DMS79 (cell line): ENCODE data around the gene ADI1.
A peak's percentile ranks its signal among the peaks of the same experiment; 100 is the strongest.
"Not testable (repeated sequence)": the region's sequence is repeated elsewhere in the genome, so short reads cannot be mapped to it uniquely, and the experiment has no call there.

ENCODE experiments used
- DNase-seq: peaks from one replicate; lab custom pipeline; 2025; lab: John Stamatoyannopoulos, UW

ADI1 gene

DNA sequence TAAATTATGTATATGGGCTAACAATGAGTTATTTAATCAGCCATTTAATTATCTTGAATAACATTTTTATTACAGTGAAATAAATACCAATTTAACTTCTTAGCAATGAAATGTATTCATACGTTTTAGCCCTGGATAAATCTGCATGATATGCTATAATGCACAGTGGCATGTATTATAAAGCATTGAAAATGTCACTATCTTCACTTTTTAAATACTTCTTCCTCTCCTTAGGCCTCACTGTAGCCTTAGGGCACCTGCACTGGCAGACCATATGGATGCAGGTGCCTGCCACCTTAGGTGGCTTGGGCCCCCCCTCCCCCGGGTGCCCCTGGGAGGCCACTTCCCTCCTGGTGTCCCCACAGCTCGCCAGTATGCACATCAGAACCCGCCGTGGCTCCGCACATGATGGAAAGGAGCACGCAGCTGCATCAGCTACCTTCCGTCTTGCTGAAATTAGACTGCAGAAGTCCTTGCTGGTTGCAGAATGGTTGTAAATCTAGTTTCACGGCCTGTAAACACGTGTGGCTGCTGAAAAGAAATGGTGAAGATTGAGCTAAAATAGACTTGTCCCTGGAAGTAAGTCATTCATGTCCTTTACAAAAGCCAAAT, 56.7 kb downstream of the ADI1 start:
- DNase-seq, result no peak

DNA sequence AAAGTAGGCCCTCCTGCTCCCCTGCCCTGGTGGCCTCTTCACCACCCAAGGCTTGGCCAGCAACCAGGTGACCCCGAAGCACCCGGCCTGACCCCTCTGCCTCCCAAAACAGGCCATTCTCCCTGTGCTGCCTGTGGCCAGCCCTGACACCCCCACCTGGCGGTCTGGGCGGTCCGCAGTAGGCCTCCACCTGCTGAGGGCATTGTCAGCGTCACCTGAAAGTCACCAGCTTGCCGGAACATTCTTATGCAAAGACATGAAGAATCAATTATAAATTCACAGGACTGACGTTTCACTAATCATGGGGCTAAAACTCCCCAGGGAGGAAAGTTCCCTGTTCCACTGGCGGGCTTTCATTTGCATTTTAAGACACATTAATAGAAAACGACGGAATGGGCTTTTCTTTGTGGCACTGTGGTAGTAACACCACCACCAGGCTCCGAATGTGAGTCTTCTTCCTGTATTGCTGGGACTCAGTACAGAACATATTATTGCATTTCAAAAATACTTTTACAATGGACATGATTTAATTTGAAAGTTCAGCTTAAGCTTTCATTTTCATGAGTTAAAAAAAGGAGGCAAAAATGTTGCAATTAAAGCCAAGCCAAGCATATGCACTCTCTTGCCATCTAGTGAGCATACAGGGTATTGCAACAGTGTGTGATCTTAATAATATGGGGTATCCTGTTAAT, 57.4 kb downstream of the ADI1 start:
- peak; percentile 30 for DNase-seq

DNA sequence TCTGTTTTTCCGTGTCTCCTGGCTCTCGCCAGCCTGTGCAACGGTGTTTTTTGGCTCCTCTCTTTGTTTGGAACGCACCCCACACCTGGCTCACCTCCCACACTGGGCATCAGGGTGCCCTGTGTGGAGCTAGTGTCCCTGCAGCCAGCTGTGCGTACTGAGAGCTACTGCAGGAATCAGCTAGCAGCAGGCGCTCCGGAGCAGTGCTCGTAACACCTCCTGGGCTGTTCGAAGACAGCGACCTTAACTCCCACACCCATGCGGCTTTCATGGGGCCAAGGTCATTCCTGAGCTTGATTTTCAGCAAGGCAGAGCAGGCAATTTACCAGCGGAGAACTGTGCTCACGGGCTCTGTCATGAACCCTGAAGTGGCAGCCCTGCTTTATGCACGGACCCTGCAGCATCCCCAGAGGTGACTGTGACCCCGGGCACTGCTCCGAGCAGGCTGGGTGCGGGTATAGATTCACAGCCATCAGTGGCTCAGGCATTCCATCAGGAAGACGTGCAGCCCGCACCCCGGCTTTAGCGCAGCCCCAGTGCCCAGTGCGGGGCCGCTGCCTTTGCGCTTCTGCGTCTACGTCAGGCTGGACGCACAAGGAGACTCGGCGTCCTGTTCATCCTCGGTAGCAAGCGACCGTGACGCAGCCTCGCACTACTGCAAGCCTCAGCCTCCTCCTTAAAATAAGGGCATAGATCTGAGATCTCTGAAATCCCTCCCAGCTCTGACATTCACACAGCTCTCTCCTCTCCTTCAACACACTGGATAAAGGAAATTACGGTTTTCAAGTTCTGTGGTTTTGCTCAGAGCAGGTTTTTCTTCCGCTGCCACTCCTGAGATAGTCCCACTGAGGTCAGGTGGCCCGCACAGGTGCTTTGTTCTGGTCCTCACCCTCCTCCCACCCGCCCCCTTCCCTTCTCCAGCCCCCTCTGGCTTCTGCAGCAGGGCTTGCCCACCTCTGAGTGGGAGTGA, 58.2 kb downstream of the ADI1 start:
- DNase-seq, result no peak

DNA sequence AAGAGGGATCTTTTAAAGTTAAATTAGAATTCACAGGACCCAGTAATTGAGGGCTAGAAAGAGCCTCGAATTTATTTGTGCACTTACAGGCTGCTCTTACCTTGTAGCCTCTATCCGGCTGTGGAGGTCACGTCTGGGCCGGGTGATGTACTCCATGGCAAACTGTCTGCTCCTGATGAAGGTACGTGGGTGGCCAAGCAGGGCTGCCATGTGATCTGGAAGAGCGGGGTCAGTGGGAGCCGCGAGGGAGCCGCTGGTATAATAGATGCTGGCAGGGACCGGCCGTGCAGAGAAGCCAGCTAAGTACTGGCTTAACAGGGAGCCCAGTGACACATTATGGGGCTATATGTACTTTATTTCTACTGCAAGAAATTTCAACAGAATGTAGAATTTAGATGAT, 59.2 kb downstream of the ADI1 start:
- no peak for DNase-seq

DNA sequence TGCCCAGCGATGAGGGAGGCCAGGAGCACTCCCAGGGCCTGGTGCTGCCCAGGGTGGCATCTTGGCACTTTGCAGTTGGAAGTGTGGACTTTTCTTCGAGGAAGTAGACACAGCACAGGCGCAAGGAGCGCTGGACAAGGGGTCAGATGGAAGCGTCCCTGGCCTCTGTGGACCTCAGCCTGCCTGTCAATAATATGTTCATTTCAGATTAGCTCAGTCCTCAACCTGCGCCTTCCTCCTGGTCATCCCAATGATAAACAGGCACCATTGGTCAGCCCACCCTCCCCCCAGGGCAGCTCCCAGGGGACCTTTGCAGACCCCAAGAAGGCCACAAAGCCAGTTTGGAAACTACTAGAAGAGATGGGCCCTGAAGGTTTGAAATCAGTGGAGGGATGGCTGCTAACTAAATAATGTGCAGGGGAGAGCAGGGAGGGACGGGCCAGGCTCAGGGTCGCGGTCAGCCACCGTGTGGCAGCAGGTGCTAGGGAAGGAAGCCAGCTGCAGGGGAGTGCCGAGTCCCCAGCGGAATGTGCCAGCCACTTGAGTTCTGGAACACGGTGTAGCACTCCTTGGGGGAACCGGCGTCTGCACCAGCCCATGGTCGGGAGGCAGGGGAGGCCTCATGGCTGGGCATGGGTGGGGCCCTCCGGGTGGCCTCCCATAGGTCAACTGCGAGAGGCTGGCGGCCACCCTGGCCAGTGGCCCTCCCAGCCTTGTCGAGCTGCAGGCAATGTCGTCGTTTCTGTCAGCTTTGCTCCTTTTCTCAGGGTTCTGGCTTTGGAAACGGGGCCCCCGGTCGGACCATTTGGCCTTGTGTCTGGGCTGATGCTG, 59.9 kb downstream of the ADI1 start:
- no peak for DNase-seq

DNA sequence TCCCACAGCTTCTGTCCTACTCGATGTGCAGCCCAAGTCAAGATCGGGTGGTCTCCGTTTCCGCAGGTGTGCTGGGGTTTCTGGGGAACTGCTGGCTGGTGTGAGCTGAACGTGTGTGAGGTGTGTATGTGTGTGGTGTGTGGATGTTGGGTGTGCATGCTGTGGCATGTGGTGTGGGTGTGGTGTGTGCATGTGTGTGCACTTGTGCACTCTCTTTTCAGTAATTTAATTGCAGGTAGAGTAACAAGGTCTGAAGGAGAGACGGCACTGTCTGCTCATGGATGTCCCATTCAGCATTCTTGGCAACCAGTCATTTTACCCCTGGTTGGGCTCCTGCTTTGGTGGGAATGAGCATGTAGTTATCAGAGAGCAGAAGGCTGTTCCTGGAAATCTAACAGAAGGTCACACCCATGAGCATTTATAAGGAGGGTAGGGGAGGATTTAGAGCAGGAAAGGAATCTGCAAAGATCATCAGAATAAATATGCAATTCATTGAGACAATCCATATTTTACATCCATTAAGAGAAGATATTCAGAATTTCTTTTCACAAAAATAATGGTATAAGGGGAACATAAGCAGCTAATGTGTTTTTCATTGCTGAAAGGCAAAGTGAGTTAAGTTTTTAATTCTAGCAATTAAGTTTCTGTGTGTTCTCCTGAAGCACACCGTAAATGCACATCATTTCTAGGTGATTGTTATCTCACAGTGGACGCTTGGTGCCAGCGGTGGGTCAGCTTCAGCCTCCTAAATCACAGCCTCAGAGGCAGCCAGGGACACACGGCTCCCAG, 60.7 kb downstream of the ADI1 start:
- DNase-seq, result no peak

DNA sequence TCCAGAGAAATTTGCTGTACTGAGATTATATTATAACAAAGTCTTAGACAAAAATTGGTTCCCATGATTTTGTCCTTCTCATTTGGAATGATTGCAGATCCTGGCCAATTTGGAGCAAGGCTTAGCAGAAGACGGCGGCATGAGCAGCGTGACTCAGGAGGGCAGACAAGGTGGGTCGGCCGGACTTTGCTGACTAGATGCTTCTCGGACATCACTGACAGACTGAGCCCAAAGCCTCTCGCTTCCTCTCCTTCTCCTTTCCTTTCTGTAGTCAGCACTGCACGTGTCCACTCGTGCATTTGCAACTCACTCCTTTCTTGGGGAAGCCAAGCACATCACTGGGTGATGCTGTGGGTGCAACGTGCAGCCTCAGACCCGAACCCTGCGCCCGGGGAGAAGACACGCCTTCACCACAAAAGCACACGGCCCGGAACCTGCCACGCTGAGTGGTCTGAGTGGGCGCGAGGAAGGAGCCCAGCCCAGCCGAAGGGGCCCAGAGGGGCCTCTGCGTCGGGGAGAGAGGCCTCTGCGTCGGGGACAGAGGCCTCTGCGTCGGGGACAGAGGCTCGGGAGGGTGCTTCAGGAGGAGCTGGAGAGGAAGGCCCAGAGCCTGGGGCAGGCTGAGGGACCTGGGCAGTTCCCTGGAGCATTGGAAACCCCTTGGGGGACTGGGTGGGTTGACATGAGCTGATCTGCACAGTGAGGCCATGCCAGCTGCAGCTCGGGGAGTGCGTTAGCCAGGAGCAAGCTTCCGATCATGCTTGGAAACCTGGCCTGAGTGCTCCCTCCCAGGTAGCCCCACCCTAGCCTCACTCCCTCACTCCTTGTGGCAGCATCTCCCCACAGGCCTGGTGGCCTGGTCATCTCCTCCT, 61.6 kb downstream of the ADI1 start:
- DNase-seq, result no peak

DNA sequence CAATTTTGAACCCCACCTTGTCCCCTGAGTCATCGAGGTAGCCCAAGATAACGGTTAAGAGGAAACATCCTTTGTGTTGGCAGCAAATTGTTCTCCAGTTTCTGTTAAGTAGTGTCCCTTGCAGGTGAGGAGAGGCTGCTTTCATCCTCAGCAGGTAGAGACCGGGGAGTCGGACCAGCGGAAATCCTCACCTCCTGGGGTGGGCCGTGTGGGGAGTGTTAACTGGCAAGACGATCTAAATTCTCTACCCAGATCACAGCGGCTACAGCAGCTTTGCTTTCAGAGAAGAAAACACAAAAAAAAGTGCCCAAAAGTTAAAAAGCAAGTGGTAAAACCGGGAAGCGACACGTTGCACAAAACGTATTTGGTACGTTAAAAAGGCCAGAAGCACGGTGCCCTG, 63.2 kb downstream of the ADI1 start:
- DNase-seq, result no peak

DNA sequence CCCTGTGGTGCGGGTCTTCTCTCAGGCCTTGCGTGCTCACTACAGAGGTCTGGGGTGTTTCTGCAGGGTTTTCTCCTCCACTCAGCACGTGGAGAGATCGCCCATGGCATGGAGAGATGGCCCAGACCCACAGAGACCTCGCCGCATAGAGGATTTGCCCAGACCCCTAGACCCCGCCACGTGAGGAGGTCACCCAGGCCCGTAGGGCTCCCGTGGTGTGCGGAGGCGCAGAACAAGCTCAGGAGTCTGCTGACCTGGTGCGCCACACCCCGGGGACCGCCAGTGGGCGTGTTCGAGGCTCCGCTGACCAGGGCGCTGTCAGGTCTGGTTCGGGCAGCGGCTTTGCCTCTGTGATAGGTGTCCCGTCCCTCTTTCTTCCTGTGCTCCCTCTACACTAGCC, 64.5 kb downstream of the ADI1 start:
- no peak for DNase-seq

DNA sequence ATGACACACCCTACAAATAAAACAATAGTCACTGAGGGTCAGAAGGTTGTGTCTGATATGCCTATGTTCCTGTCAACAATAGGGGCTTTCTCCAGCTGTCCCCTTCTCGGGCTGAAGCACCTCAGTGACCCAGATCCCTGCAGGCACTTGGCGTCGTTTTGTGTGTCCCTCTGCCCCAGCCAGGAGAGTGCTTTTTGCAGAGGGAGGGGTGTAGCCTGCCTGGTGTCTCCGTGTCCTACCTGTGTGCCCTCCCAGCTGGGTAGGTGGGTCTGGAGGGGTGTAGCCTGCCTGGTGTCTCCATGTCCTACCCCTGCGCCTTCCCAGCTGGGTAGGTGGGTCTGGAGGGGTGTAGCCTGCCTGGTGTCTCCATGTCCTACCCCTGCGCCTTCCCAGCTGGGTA, 65.3 kb downstream of the ADI1 start:
- DNase-seq, result not testable (repeated sequence)

DNA sequence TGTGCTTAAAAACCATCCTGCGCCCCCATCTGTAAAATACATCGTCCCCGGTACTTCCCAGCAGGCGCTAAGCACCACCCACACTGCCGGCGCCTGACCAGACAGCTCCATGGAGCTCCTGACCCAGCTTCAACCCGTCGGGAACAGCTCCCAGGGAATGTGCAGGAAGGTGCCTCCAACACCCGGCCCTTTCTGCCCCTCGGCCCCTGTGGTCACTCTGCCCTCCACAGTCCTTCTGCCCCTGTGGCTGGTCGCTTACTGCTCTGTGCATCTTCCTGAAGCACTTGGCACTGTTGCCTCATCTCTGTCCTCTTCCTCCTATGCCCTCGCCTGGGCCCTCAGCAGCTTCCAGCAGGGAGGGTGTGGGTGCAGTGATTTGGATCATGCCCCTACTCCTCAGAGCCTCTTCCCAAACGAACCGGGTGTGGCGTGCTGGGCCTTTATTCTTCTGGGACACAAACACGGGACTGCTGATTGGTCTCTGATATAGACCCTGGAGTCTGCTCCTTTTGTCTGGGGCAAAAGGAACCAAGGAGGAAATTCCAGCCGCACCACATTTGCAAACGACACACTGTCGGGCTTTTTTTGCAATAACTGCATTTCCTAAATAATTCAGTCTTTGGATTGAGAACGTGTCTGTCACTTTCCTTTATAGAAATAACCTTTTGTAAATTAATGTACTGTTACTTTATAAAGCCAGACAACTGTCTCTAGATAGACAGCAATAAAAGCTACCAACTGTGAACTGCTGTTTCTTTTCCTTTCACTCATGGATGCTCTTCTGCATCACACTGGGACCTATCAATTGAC, 65.9 kb downstream of the ADI1 start:
- DNase-seq, result no peak

DNA sequence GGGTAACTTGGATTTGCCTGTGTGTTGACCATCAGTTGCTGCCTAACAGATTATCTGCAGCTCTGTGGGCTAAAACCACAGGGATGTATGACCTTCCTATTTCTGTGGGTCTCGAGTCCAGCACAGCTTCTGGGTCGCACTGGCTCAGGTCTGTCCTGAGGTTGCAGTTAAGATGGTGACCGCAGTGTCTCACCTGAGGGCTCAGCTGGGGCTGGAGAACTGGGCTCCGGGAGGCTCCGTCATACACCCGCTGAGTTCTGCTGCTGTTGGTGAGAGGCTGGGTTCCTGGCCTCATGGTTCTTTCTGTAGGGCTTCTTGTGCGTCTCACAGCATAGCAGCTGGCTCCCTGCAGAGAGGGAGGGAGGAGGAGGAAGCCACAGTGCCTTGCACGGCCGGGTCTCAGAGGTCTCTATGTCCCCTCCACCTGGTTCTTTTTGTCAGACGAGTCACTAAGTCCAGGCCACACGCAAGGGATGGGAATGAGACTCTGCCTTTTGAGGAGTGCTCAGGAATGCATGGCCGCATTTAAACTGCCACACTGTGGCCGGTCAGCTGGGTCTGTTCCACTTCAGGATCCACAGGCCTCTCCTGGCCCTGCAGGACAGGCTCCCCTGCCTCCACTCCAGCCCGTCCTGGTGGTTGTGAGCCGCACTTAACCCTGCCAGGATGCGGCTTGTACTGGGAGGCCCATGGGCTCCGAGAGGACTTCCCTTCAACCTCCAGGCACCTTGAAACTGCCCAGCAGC, 67.2 kb downstream of the ADI1 start:
- DNase-seq, result no peak

DNA sequence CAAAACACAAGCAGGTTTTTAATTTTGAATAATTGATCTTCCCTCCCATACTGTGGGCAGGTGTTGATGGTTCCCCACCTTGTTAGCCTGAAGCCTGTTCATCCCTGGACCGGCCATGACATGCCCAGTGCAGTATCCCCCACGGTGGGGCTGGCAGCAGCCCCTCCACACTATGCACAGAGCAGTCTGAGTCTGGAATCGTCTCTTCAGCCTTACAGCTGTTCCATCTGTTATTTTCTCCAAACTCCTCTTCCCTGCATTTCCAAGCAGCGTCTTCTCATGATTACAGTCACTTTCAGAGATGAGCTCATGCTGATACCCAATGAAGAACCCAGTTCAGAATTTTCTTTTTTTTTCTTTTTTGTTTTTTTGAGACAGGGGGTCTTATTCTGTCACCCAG, 68.2 kb downstream of the ADI1 start:
- DNase-seq, result no peak

DNA sequence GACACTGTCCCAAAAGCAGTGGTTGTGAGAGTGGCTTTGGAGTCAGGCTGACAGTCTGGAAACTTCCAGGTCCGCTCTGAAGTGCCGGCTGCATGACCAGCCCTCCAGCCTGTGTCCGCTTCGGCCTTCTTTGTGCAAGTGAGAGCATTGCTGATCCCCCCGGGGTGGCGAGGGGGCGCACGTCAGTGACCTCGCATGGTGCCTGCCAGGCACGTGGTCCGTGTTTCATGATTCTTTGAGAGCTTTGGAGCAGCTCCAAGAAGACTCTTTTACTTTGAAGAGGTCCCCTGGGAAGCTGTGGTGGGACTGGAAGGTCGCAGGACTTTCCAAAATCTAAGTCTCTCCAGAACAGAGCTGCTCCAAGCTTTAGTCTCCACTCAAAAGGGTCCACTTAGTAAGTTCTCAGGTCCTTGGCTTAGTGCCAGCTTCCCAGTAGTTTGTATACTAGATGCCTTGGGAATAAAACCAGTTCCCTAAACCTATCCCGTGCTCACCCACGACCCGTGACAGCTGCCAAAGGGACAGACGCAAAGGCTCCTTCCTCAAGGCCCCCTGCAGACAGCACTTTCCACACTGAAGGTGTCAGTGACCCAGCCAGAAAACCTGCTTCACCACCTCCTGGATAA, 68.8 kb downstream of the ADI1 start:
- DNase-seq, result peak; percentile 89

DNA sequence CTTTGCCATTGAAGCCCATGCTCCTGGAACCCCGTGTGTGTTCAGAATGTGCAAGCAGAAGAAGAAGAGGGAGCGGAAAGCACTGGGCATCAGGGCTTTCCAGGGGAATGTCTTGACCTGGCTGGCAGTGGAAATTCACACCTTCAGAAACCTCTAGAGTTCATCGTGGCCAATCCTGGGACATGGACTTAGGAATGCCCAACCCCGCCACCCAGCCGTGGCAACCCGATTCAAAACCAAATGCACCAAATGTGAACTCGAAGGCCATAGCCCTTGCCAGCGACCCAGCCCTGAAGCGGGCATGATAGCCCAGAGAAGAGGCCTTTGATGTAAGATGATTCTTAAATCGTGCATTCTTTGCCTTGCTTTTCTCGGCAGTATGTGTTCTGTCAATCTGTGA, 69.4 kb downstream of the ADI1 start:
- no peak for DNase-seq

DNA sequence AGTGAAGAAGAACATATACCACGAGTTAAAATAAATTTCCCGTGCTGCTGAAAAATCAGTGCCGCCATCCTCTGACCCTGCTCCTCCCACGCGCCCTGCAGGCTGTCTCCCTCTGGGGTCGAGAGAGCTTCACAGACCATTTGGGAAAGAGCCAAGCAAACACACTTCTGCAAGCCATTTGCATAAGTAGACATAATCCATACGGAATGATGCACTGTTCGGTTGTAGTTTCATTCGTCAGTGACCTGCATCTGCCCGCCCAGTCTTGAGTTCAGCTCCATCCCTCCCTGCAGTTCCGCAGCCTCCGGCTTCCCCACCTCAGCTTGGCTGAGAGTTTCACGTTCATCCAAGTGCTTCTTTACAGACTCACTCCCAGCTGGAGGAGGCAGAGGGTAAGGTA, 70.2 kb downstream of the ADI1 start:
- peak; percentile 90 for DNase-seq

DNA sequence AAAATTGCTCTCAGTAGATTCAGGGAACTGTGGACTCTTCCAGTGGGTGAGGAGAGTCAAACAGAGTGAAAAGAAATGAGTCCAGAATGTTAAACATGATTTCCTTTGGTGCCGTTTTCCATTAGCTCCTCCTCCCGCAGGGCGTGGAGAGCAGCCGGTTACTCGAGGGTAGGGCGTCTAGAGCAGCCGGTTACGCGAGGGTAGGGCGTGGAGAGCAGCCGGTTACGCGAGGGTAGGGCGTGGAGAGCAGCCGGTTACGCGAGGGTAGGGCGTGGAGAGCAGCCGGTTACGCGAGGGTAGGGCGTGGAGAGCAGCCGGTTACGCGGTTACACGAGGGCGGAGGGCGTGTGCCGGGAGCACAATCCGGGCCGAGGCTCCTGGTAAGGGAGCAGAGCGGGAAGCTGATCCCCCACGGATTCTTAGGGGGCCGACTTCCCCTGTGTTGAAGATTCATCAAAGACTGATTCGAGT, 70.9 kb downstream of the ADI1 start:
- peak; percentile 39 for DNase-seq

DNA sequence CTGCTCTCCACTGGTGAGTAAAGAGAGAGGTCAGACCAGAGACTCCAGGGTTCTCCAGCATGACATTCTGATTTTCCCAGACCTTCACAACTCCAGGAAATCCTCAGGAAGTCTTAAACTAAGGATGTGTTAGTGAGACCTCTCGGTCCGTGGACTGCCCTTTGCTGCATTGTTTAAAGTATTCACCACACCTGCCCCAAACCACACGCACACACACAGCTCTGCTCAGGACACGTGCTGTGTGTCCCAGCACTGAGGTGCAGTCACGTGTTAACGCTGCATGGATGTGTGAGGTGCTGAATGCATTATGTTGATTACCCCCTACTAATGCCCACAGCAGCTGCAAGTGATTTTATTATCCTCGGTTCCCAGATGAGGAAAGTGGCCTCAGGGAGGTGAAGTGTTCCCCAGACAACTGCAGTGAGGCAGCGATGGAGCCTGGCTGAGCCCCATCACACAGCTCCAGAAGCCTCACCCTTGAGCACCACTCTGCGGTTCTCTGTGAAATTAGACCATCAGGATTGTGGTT, 71.5 kb downstream of the ADI1 start:
- peak; percentile 85 for DNase-seq
